CD14-positive monocyte (primary cell): ENCODE data around the gene DIS3L2. TPM values are rescaled to one million over a fixed set of nuclear protein-coding genes. Genes with fewer than 3 reads are reported as not detected.

ENCODE experiments used
- DNase-seq, 3 donors: peaks; one replicate each; pipeline ENCODE4 v3.0.0-alpha.2; 2011 to 2022
- H2AFZ ChIP-seq: 2 replicates; pipeline ENCODE4 v1.6.0; 2012; ENCODE audit warnings: mild to moderate bottlenecking, low read depth, low read length, inconsistent platforms; ENCODE audit not compliant: insufficient read depth, poor library complexity, severe bottlenecking
- H3K27ac ChIP-seq, 2 donors: 1 replicate in 1 of 2; 2 replicates in 1 of 2; pipeline ENCODE4 v1.5.1; 2012 to 2013; ENCODE audit warnings: low read length in 2 of 2, control low read depth in 1 of 2, inconsistent platforms in 1 of 2, low read depth in 1 of 2, mild to moderate bottlenecking in 1 of 2
- H3K27me3 ChIP-seq, 2 donors: one replicate each; pipeline versions ENCODE4 v1.6.0 to v1.6.1; 2011 to 2013; ENCODE audit warnings: low read length in 2 of 2; ENCODE audit not compliant: control insufficient read depth in 2 of 2, insufficient read depth in 2 of 2
- H3K36me3 ChIP-seq, 2 donors: replicated peaks in 1 of 2; 1 replicate in 1 of 2; 2 replicates in 1 of 2; pipeline versions ENCODE4 v1.5.1 to v1.6.1; 2012 to 2013; ENCODE audit warnings: low read length in 2 of 2, control low read depth in 1 of 2, inconsistent platforms in 1 of 2, mild to moderate bottlenecking in 1 of 2; ENCODE audit not compliant: insufficient read depth in 2 of 2, control insufficient read depth in 1 of 2
- H3K4me1 ChIP-seq, 2 donors: 1 replicate in 1 of 2; 2 replicates in 1 of 2; pipeline versions ENCODE4 v1.5.1 to v1.6.1; 2012 to 2013; ENCODE audit warnings: low read length in 2 of 2, control low read depth in 1 of 2, inconsistent platforms in 1 of 2, mild to moderate bottlenecking in 1 of 2, moderate library complexity in 1 of 2; ENCODE audit not compliant: insufficient read depth in 2 of 2, control insufficient read depth in 1 of 2
- H3K4me2 ChIP-seq: replicated peaks from 2 replicates; pipeline ENCODE3; 2012; ENCODE audit warnings: low read length, moderate library complexity, mild to moderate bottlenecking; ENCODE audit not compliant: poor library complexity, severe bottlenecking; ENCODE audit errors: extremely low read depth
- H3K4me3 ChIP-seq, 3 experiments: fragments of 200-600 bp in 1 of 3; sonication (generic) in 1 of 3; replicated peaks in 1 of 3; 1 replicate in 2 of 3; 2 replicates in 1 of 3; pipeline ENCODE4 v1.5.1; 2011 to 2013; ENCODE audit warnings: low read length in 3 of 3, mild to moderate bottlenecking in 3 of 3, control low read depth in 2 of 3, low read depth in 2 of 3, inconsistent platforms in 1 of 3, moderate library complexity in 1 of 3
- H3K79me2 ChIP-seq: 2 replicates; pipeline ENCODE4 v1.6.0; 2012; ENCODE audit warnings: mild to moderate bottlenecking, control low read depth, inconsistent platforms, low read length, moderate library complexity; ENCODE audit not compliant: insufficient read depth
- H3K9ac ChIP-seq: 2 replicates; pipeline ENCODE4 v1.6.0; 2017; ENCODE audit warnings: low read length, mild to moderate bottlenecking; ENCODE audit not compliant: insufficient read depth, poor library complexity, severe bottlenecking
- H3K9me3 ChIP-seq, 2 donors: replicated peaks in 1 of 2; 1 replicate in 1 of 2; 2 replicates in 1 of 2; pipeline versions ENCODE4 v1.5.1 to v1.6.1; 2012 to 2013; ENCODE audit warnings: low read length in 2 of 2, control low read depth in 1 of 2; ENCODE audit not compliant: control insufficient read depth in 1 of 2, insufficient read depth in 1 of 2
- H4K20me1 ChIP-seq: 2 replicates; pipeline ENCODE4 v1.6.0; 2012; ENCODE audit warnings: mild to moderate bottlenecking, low read length, control low read depth, moderate library complexity; ENCODE audit not compliant: insufficient read depth
- H3K27ac Mint-ChIP-seq, 7 donors: one replicate each; pipeline ENCODE4 v1.8.0; 2020; ENCODE audit warnings: mild to moderate bottlenecking in 7 of 7, mixed read lengths in 7 of 7, moderate library complexity in 6 of 7, inconsistent platforms in 2 of 7
- H3K27me3 Mint-ChIP-seq, 3 donors: one replicate each; pipeline ENCODE4 v1.8.0; 2021 to 2022; ENCODE audit warnings: low read depth in 3 of 3, mild to moderate bottlenecking in 3 of 3, mixed read lengths in 3 of 3, moderate library complexity in 3 of 3, inconsistent platforms in 1 of 3
- H3K36me3 Mint-ChIP-seq, 2 donors: one replicate each; pipeline ENCODE4 v1.8.0; 2020; ENCODE audit warnings: mixed read lengths in 2 of 2, inconsistent platforms in 1 of 2, mild to moderate bottlenecking in 1 of 2
- H3K4me1 Mint-ChIP-seq: one replicate; pipeline ENCODE4 v1.8.0; 2020; ENCODE audit warnings: mild to moderate bottlenecking, mixed read lengths
- H3K4me3 Mint-ChIP-seq, 2 donors: one replicate each; pipeline ENCODE4 v1.8.0; 2020; ENCODE audit warnings: mild to moderate bottlenecking in 2 of 2, mixed read lengths in 2 of 2, moderate library complexity in 1 of 2
- H3K9me3 Mint-ChIP-seq, 7 donors: one replicate each; pipeline ENCODE4 v1.8.0; 2020 to 2022; ENCODE audit warnings: mixed read lengths in 7 of 7, mild to moderate bottlenecking in 6 of 7, moderate library complexity in 6 of 7, inconsistent platforms in 2 of 7
- whole genome bisulfite sequencing: methylation state at CpG from one replicate; pipeline ENCODE4 v1.1.5; 2013; ENCODE audit warnings: missing lambda C conversion rate; ENCODE audit not compliant: insufficient coverage; 5-methylcytosine and 5-hydroxymethylcytosine counted together
- intact Hi-C, 2 donors: fragments of 100-400 bp; cut with micrococcal nuclease; formaldehyde crosslinking; loops; one replicate each; pipeline versions ENCODE4 v1.15.0 to v1.15.1; 2023
- polyA plus RNA-seq, 3 donors: library from polyadenylated mRNA; depleted of rRNA in 1 of 3; unstranded in 2 of 3; stranded (reverse) in 1 of 3; fragments of 300-500 nt in 2 of 3; fragments of >200 nt in 1 of 3; fragmentation: Illumina TruSeq in 2 of 3; gene quantifications; 1 replicate in 2 of 3; 2 replicates in 1 of 3; pipeline ENCODE4 v1.2.3, GENCODE V29; 2012 to 2021
- TF ChIP-seq, protein P1 (sequence below): fragments of 200-600 bp; IDR thresholded peaks from one replicate; pipeline ENCODE4 v1.8.0; 2022; ENCODE audit warnings: antibody characterized with exemption, mild to moderate bottlenecking

Gene DIS3L2
- polyA plus RNA-seq, 3 donors: 6.0 to 21.7 (median 6.4) TPM

GRCh38 chr2:231917280-231918066 is 44.0 kb upstream of the DIS3L2 start:
- Histone ChIP-seq H3K9ac (no peak overlapping the region), H3K4me2 (no peak overlapping the region), H3K79me2 (no peaks in the 10 kb centered on the region), H3K4me1 (no peaks in the 10 kb centered on the region), H3K4me3 (no peak overlapping the region), H2AFZ (no peak overlapping the region), H3K27me3 (peaks cover 0 to 4% of the 10 kb centered on the region in 2 donors), H4K20me1 (no peaks in the 10 kb centered on the region), H3K36me3 (no peaks in the 10 kb centered on the region), H3K9me3 (no peaks in the 10 kb centered on the region), H3K27ac (no peak overlapping the region)
- TF ChIP-seq, protein P1, sequence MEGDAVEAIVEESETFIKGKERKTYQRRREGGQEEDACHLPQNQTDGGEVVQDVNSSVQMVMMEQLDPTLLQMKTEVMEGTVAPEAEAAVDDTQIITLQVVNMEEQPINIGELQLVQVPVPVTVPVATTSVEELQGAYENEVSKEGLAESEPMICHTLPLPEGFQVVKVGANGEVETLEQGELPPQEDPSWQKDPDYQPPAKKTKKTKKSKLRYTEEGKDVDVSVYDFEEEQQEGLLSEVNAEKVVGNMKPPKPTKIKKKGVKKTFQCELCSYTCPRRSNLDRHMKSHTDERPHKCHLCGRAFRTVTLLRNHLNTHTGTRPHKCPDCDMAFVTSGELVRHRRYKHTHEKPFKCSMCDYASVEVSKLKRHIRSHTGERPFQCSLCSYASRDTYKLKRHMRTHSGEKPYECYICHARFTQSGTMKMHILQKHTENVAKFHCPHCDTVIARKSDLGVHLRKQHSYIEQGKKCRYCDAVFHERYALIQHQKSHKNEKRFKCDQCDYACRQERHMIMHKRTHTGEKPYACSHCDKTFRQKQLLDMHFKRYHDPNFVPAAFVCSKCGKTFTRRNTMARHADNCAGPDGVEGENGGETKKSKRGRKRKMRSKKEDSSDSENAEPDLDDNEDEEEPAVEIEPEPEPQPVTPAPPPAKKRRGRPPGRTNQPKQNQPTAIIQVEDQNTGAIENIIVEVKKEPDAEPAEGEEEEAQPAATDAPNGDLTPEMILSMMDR: no peak
- Mint-ChIP-seq H3K4me1 (no peaks in the 10 kb centered on the region), H3K27ac (no peak overlapping the region), H3K4me3 (no peak overlapping the region), H3K36me3 (no peaks in the 10 kb centered on the region), H3K9me3 (peaks cover 0 to 1% (median 0%) of the 10 kb centered on the region in 7 donors), H3K27me3 (peaks cover 4 to 14% (median 12%) of the 10 kb centered on the region in 3 donors)
- WGBS: 100% methylated on average over 3 of the region's 10 CpGs
- intact Hi-C loops: no loop called here
- DNase-seq: no peak

GRCh38 chr2:231918501-231919330 is 42.8 kb upstream of the DIS3L2 start:
- intact Hi-C loops: no loop called here
- Histone ChIP-seq H3K27ac (no peak overlapping the region), H2AFZ (no peak overlapping the region), H3K9ac (no peak overlapping the region), H3K4me2 (no peak overlapping the region), H3K9me3 (no peaks in the 10 kb centered on the region), H3K27me3 (peaks cover 0 to 10% of the 10 kb centered on the region in 2 donors), H3K36me3 (no peaks in the 10 kb centered on the region), H3K4me3 (no peak overlapping the region), H4K20me1 (no peaks in the 10 kb centered on the region), H3K79me2 (no peaks in the 10 kb centered on the region), H3K4me1 (no peaks in the 10 kb centered on the region)
- Mint-ChIP-seq H3K4me1 (no peaks in the 10 kb centered on the region), H3K36me3 (no peaks in the 10 kb centered on the region), H3K27ac (peak overlapping the region in 2 of 7 donors; percentile 21 to 75), H3K27me3 (peaks cover 10 to 22% (median 19%) of the 10 kb centered on the region in 3 donors), H3K9me3 (peaks cover 0 to 1% (median 0%) of the 10 kb centered on the region in 7 donors), H3K4me3 (no peak overlapping the region)
- TF ChIP-seq, protein P1: no peak
- WGBS: 99% methylated on average over 20 of the region's 21 CpGs
- DNase-seq: no peak
